Hepatocyte (in vitro differentiated cells): Measurements from ENCODE around the gene PHETA1. TPM values are rescaled to one million over a fixed set of nuclear protein-coding genes. Genes with fewer than 3 reads are reported as not detected.
"Not testable (repeated sequence)": the region's sequence is repeated elsewhere in the genome, so short reads cannot be mapped to it uniquely, and the experiment has no call there.

ENCODE experiments used
- DNase-seq: peaks from one replicate; pipeline ENCODE4 v3.0.0-alpha.2; 2016; ENCODE audit warnings: low spot score
- H2AFZ ChIP-seq: fragments of 200-600 bp; sonication (generic); 2 replicates; pipeline ENCODE4 v1.6.0; 2016; ENCODE audit warnings: antibody characterized with exemption, mild to moderate bottlenecking
- H3K27ac ChIP-seq: fragments of 200-600 bp; sonication (generic); 2 replicates; pipeline ENCODE4 v1.5.1; 2016; ENCODE audit warnings: mild to moderate bottlenecking
- H3K27me3 ChIP-seq: fragments of 200-600 bp; sonication (generic); 2 replicates; pipeline ENCODE4 v1.6.1; 2016
- H3K36me3 ChIP-seq: fragments of 200-600 bp; sonication (generic); replicated peaks from 2 replicates; pipeline ENCODE4 v1.5.1; 2016; ENCODE audit warnings: low read depth; ENCODE audit not compliant: insufficient read depth
- H3K4me1 ChIP-seq: fragments of 200-600 bp; sonication (generic); 2 replicates; pipeline ENCODE4 v1.5.1; 2016; ENCODE audit warnings: mild to moderate bottlenecking, moderate library complexity; ENCODE audit not compliant: insufficient read depth
- H3K4me2 ChIP-seq: fragments of 200-600 bp; sonication (generic); 2 replicates; pipeline ENCODE4 v1.6.0; 2016
- H3K4me3 ChIP-seq: fragments of 200-600 bp; sonication (generic); 2 replicates; pipeline ENCODE4 v1.5.1; 2016; ENCODE audit warnings: mild to moderate bottlenecking
- H3K79me2 ChIP-seq: fragments of 200-600 bp; sonication (generic); 2 replicates; pipeline ENCODE4 v1.6.0; 2017; ENCODE audit warnings: mild to moderate bottlenecking
- H3K9me2 ChIP-seq: fragments of 200-600 bp; sonication (generic); replicated peaks from 2 replicates; pipeline ENCODE4 v1.6.0; 2017; ENCODE audit warnings: mild to moderate bottlenecking; ENCODE audit not compliant: insufficient read depth
- H3K9me3 ChIP-seq: fragments of 200-600 bp; sonication (generic); 2 replicates; pipeline ENCODE4 v1.5.1; 2016; ENCODE audit warnings: low read depth, mild to moderate bottlenecking
- H4K20me1 ChIP-seq: fragments of 200-600 bp; sonication (generic); 2 replicates; pipeline ENCODE4 v1.6.0; 2016; ENCODE audit warnings: mild to moderate bottlenecking; ENCODE audit not compliant: insufficient read depth, poor library complexity, severe bottlenecking
- CTCF ChIP-seq: fragments of 200-600 bp; sonication (generic); IDR thresholded peaks from 2 replicates; pipeline ENCODE4 v1.5.1; 2016; ENCODE audit warnings: antibody characterized with exemption, mild to moderate bottlenecking; ENCODE audit not compliant: poor library complexity
- EZH2 ChIP-seq: fragments of 200-600 bp; sonication (generic); IDR thresholded peaks from 2 replicates; pipeline ENCODE4 v1.6.1; 2016; ENCODE audit warnings: antibody characterized with exemption, mild to moderate bottlenecking, borderline replicate concordance
- EZH2phosphoT487 ChIP-seq: fragments of 200-600 bp; sonication (generic); IDR thresholded peaks from one replicate; pipeline ENCODE4 v1.6.1; 2018; ENCODE audit warnings: antibody characterized with exemption, mild to moderate bottlenecking, low read depth, moderate library complexity; ENCODE audit not compliant: unreplicated experiment, severe bottlenecking
- WGBS: methylation state at CpG from one replicate; pipeline ENCODE4 v1.1.6; 2016; ENCODE audit warnings: low lambda C conversion rate; ENCODE audit errors: missing lambda C conversion rate; 5-methylcytosine and 5-hydroxymethylcytosine counted together
- polyA plus RNA-seq: library from polyadenylated mRNA; unstranded; fragments of >200 nt; fragmentation: Nextera tagmentation; extraction: Ambion mirVana; gene quantifications from 2 replicates; pipeline ENCODE4 v1.2.1, GENCODE V29; 2016
- total RNA-seq: library from RNA; depleted of rRNA; stranded (reverse); fragments of >200 nt; gene quantifications from 2 replicates; pipeline ENCODE4 v1.2.3, GENCODE V29; 2014

PHETA1 gene
- total and polyA plus RNA-seq, 2 experiments from 2014 or later, result 24.6 to 30.9 TPM

- no peak overlapping the region for H3K4me3 ChIP-seq
Measured at GRCh38 chr12:111338096-111338495, 30.8 kb downstream of the PHETA1 start.

DNA sequence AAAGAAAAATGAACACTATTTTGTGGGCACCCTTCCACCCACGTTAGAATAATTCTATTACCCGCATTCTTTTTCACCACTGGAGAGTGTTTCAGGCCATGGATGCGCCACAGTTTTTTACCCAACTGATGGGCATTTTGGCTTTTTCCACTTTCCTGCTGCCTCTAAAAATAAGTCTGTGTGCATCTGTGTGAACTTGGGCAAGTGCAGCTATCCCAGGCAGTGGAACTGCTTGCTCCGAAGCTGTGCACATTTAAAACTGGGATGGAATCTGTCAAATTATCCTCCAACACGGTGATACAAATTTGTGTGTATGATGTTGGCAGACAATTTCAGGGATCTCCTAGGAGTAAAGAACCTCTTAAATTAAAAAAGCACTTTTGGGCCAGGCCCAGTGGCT is 31.5 kb downstream of the PHETA1 start:
- Histone ChIP-seq H3K4me1 (no peaks in the 10 kb centered on the region), H3K9me3 (no peaks in the 10 kb centered on the region), H3K27ac (no peak overlapping the region), H3K79me2 (no peaks in the 10 kb centered on the region), H3K4me2 (no peak overlapping the region), H4K20me1 (no peaks in the 10 kb centered on the region), H3K4me3 (no peak overlapping the region), H3K9me2 (no peaks in the 10 kb centered on the region), H2AFZ (no peak overlapping the region), H3K36me3 (no peaks in the 10 kb centered on the region), H3K27me3 (no peaks in the 10 kb centered on the region)
- no peak for TF ChIP-seq CTCF
- TF ChIP-seq EZH2phosphoT487, result no peak
- no peak for TF ChIP-seq EZH2
- DNase-seq, result no peak
- 92% methylated on average over 5 of the region's 5 CpGs for WGBS

More at GRCh38 chr12:111338096-111338495, 30.8 kb downstream of the PHETA1 start:
- Histone ChIP-seq H3K27ac (no peak overlapping the region), H3K9me3 (no peaks in the 10 kb centered on the region), H4K20me1 (no peaks in the 10 kb centered on the region), H3K36me3 (no peaks in the 10 kb centered on the region), H2AFZ (no peak overlapping the region), H3K9me2 (no peaks in the 10 kb centered on the region), H3K79me2 (no peaks in the 10 kb centered on the region), H3K4me2 (no peak overlapping the region), H3K27me3 (no peaks in the 10 kb centered on the region), H3K4me1 (no peaks in the 10 kb centered on the region)
- no peak for DNase-seq
- TF ChIP-seq EZH2, result no peak
- 83% methylated on average over 12 of the region's 12 CpGs for WGBS

DNA sequence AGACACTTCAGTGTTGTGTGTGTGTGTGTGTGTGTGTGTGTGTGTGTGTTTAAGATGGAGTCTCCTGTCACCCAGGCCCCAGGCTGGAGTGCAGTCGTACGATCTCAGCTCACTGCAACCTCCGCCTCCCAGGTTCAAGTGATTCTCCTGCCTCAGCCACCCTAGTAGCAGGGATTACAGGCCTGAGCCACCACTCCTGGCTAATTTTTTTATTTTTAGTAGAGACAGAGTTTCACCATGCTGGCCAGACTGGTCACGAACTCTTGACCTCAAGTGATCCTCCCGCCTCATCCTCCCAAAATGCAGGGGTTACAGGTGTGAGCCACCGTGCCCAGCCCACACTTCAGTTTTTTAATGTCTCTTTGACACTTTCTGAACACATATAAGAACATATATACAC is 32.5 kb downstream of the PHETA1 start:
- not testable (repeated sequence) for H3K79me2 ChIP-seq, H3K27ac ChIP-seq, H3K4me3 ChIP-seq, H3K9me2 ChIP-seq, H4K20me1 ChIP-seq, H3K27me3 ChIP-seq, H3K4me2 ChIP-seq, H2AFZ ChIP-seq, H3K36me3 ChIP-seq, DNase-seq, H3K4me1 ChIP-seq, H3K9me3 ChIP-seq
- WGBS, result 89% methylated on average over 6 of the region's 6 CpGs

- TF ChIP-seq EZH2 (no peak), EZH2phosphoT487 (no peak)
- 75% methylated on average over 7 of the region's 7 CpGs for WGBS
- no peaks in the 10 kb centered on the region for H3K4me1 ChIP-seq
Measured at GRCh38 chr12:111335811-111336210, 33.1 kb downstream of the PHETA1 start.

GRCh38 chr12:111335301-111335700 is 33.6 kb downstream of the PHETA1 start:
- not testable (repeated sequence) for H3K4me3 ChIP-seq, H4K20me1 ChIP-seq, H3K4me2 ChIP-seq, H3K36me3 ChIP-seq, H3K79me2 ChIP-seq, H2AFZ ChIP-seq, H3K9me3 ChIP-seq, H3K27me3 ChIP-seq, H3K4me1 ChIP-seq, H3K27ac ChIP-seq, DNase-seq, H3K9me2 ChIP-seq
- WGBS, result 94% methylated on average over 10 of the region's 10 CpGs

More at GRCh38 chr12:111335811-111336210, 33.1 kb downstream of the PHETA1 start:
- no peaks in the 10 kb centered on the region for H3K9me2 ChIP-seq
- no peaks in the 10 kb centered on the region for H3K36me3 ChIP-seq
- no peak overlapping the region for H3K4me3 ChIP-seq
- no peaks in the 10 kb centered on the region for H4K20me1 ChIP-seq
- DNase-seq, result no peak
- no peaks in the 10 kb centered on the region for H3K79me2 ChIP-seq
- no peak overlapping the region for H2AFZ ChIP-seq
- no peaks in the 10 kb centered on the region for H3K27me3 ChIP-seq
- no peaks in the 10 kb centered on the region for H3K9me3 ChIP-seq
- H3K4me2 ChIP-seq, result no peak overlapping the region
- H3K27ac ChIP-seq, result no peak overlapping the region
